ENCODE measurements around the gene ATG9B.

Gene ATG9B

GRCh38 chr7:151060416-151061212, 36.3 kb upstream of the ATG9B start (continued):
- TF ChIP-seq ZNF362 (tag by site-specific recombination; IDR thresholded peaks at IDR 0.05) = no peak
- TF ChIP-seq BCL11B (tag by site-specific recombination; IDR thresholded peaks at IDR 0.05; ENCODE audit: low read depth) = no peak
- TF ChIP-seq ZNF629 (tag by site-specific recombination; IDR thresholded peaks at IDR 0.05) = no peak

- H3K27ac ChIP-seq (ENCODE audit: extremely low read depth, low read depth, low read length) = peak overlapping the region; percentile 21; the same call in 1 of the 2 replicates
- ChIA-PET CTCF (interaction anchor here (0.6 to 1.4 kb wide), 7 partner anchors 18 to 1534 kb away, joined by 3 to 6 read pairs (median 4); no protein-coding TSS in a partner anchor), POLR2A (interaction anchor here (0.6 to 3.4 kb wide), 5 partner anchors 17 to 32 kb away, joined by 3 to 13 read pairs (median 6); partner anchors contain the start of genes ABCB8 and FASTK)
- H3K4me3 ChIP-seq (ENCODE audit: low read depth, low read length) = peak overlapping the region; percentile 71
- H3K9me3 ChIP-seq (ENCODE audit: control insufficient read depth, insufficient read depth, low read depth, low read length) = no peaks in the 10 kb centered on the region
- no peaks in the 10 kb centered on the region; the same call in 1 of the 2 replicates for H3K4me1 ChIP-seq (ENCODE audit: control insufficient read depth, insufficient read depth, low read length)
- peak; percentile 81 for TF ChIP-seq ZBTB20 (tag by site-specific recombination; IDR thresholded peaks at IDR 0.05)
- TF ChIP-seq ZNF169 (tag by site-specific recombination; IDR thresholded peaks at IDR 0.05) = no peak
- no peak for TF ChIP-seq GFI1B (tag by site-specific recombination; IDR thresholded peaks at IDR 0.05)
- peak; percentile 28; the same call in 1 of the 2 replicates for TF ChIP-seq ZNF394 (tag by site-specific recombination; IDR thresholded peaks at IDR 0.05; ENCODE audit: borderline replicate concordance)
- no peak for TF ChIP-seq ZNF624 (tag by site-specific recombination; IDR thresholded peaks at IDR 0.05)
- TF ChIP-seq ZNF335 (tag by site-specific recombination; conservative IDR thresholded peaks at IDR 0.05) = peak; percentile 67
- TF ChIP-seq ZNF146 (tag by site-specific recombination; IDR thresholded peaks at IDR 0.05) = no peak
- TF ChIP-seq ZNF391 (tag by site-specific recombination; IDR thresholded peaks at IDR 0.05; ENCODE audit: borderline replicate concordance, low read depth) = 0 out of 2 replicates have a peak, but pooled peaks have one; percentile 10
- TF ChIP-seq, protein P1, sequence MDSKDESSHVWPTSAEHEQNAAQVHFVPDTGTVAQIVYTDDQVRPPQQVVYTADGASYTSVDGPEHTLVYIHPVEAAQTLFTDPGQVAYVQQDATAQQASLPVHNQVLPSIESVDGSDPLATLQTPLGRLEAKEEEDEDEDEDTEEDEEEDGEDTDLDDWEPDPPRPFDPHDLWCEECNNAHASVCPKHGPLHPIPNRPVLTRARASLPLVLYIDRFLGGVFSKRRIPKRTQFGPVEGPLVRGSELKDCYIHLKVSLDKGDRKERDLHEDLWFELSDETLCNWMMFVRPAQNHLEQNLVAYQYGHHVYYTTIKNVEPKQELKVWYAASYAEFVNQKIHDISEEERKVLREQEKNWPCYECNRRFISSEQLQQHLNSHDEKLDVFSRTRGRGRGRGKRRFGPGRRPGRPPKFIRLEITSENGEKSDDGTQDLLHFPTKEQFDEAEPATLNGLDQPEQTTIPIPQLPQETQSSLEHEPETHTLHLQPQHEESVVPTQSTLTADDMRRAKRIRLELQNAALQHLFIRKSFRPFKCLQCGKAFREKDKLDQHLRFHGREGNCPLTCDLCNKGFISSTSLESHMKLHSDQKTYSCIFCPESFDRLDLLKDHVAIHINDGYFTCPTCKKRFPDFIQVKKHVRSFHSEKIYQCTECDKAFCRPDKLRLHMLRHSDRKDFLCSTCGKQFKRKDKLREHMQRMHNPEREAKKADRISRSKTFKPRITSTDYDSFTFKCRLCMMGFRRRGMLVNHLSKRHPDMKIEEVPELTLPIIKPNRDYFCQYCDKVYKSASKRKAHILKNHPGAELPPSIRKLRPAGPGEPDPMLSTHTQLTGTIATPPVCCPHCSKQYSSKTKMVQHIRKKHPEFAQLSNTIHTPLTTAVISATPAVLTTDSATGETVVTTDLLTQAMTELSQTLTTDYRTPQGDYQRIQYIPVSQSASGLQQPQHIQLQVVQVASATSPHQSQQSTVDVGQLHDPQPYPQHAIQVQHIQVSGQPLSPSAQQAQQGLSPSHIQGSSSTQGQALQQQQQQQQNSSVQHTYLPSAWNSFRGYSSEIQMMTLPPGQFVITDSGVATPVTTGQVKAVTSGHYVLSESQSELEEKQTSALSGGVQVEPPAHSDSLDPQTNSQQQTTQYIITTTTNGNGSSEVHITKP (tag by site-specific recombination; IDR thresholded peaks at IDR 0.05) = peak; percentile 38; the same call in 1 of the 2 replicates
- peak; percentile 43 for TF ChIP-seq GLIS2 (tag by site-specific recombination; IDR thresholded peaks at IDR 0.05)
- TF ChIP-seq ZBTB10 (tag by site-specific recombination; IDR thresholded peaks at IDR 0.05) = peak; percentile 10
- no peak for TF ChIP-seq ZNF514 (tag by site-specific recombination; IDR thresholded peaks at IDR 0.05)
- H3K36me3 ChIP-seq (ENCODE audit: control insufficient read depth in 2 of 2, insufficient read depth in 1 of 2, low read length in 2 of 2) = peaks cover 0 to 40% of the 10 kb centered on the region in 2 experiments; a peak in 1 of 3 replicates
These were observed 35.8 kb upstream of the ATG9B start for GRCh38 chr7:151060113-151060415.

Measured in HEK293 (cell line).